Ovary (tissue), 3 donors: ENCODE data around the gene NECAB2.

ENCODE experiments used
- EP300 ChIP-seq: sonication (generic); formaldehyde crosslinking; IDR thresholded peaks from one replicate; pipeline ENCODE4 v1.6.1; 2017; ENCODE audit warnings: antibody characterized with exemption
- POLR2A ChIP-seq: fragments of 450-650 bp; IDR thresholded peaks from one replicate; pipeline ENCODE4 v1.6.1; 2017; ENCODE audit warnings: antibody characterized with exemption, mild to moderate bottlenecking, moderate library complexity
- TF ChIP-seq, protein P1 (sequence below), 3 donors: fragments of 450-650 bp in 2 of 3; fragments of 200-600 bp in 1 of 3; IDR thresholded peaks; one replicate each; pipeline versions ENCODE4 v1.5.1 to v1.8.0; 2016 to 2022; ENCODE audit warnings: antibody characterized with exemption in 3 of 3, mild to moderate bottlenecking in 1 of 3
- donor health status: DM: no; HTN: no; CAD: no.

DNA sequence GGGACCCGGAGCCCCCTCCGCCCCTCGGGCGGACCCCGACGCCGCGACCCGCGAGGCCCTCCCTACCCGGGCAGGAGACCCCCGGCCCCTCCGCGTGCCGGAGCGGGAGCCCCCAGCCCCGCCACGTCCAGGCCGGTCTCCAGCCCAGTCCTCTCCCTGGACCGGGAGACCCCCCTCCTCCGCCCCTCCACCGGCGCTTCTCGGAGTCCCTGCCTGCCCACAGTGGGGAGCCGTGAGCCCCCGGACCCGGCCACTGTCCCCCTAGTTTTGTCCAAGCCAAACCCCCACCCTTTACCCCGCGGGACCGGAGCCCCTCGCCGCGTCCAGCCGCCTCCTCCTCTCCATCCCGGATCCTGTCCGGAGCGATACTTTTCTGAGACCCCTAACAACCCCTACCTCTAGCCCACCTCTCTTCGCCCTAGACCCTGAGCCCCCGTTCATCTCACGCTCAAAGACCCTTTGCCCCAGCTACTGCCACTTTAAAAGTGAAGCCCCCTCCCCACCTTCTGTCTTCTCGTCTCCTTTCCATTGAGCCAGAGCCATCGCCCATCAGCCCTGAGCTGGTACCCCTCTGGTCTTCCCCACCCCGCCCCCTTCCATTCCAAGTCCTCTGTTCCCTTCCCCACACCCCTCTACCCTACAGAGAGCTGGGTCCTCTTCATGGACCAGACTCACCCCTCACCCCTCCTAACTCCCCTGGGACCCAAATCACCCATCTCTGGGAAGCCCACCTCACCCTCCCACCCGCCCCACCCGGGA is 1.0 kb downstream of the NECAB2 start:
- TF ChIP-seq, protein P1, sequence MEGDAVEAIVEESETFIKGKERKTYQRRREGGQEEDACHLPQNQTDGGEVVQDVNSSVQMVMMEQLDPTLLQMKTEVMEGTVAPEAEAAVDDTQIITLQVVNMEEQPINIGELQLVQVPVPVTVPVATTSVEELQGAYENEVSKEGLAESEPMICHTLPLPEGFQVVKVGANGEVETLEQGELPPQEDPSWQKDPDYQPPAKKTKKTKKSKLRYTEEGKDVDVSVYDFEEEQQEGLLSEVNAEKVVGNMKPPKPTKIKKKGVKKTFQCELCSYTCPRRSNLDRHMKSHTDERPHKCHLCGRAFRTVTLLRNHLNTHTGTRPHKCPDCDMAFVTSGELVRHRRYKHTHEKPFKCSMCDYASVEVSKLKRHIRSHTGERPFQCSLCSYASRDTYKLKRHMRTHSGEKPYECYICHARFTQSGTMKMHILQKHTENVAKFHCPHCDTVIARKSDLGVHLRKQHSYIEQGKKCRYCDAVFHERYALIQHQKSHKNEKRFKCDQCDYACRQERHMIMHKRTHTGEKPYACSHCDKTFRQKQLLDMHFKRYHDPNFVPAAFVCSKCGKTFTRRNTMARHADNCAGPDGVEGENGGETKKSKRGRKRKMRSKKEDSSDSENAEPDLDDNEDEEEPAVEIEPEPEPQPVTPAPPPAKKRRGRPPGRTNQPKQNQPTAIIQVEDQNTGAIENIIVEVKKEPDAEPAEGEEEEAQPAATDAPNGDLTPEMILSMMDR (IDR thresholded peaks at IDR 0.05): no peak
- TF ChIP-seq POLR2A (no peak), EP300 (no peak)
